Activated CD4-positive, alpha-beta T cell treated with anti-CD3 and anti-CD28 coated beads, Interleukin-2, amount 50 U/mL, for 24 hours (primary cell): ENCODE measurements around the gene TINCR.
"Not testable (repeated sequence)": the region's sequence is repeated elsewhere in the genome, so short reads cannot be mapped to it uniquely, and the experiment has no call there.

Experiments used
- DNase-seq, 2 donors: peaks; one replicate each; pipeline ENCODE4 v3.0.0-alpha.2; 2020; ENCODE audit warnings: low read depth in 1 of 2, low spot score in 1 of 2

TINCR gene

DNA sequence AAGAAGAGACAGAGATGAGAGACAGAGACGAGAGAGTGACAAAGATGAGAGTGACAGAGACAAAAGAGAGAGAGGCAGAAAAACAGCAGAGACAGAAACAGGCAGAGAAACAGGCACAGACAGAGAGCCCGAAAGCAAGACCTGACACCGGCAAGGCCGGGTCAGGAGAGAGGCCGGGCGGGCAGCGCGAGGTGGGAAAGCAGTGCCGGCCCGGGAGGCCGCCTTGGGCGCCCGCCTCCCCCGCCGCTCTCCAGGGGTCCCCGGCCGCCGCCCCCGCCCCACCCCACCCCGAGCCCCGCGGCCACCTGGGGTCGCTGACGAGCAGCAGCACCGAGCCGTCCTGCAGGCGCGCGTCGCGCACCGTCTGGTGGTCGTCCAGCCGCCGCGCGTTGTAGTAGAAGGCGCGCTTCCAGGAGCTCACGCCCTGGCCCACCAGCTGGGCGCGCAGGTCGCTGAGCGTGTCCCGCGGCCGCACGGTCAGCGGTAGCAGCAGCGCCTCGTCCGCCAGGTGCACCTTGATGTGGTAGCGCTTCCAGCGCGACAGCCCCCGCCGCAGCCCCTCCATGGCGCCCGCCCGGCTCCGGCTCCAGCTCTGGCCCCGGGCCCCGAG, at the start of gene TINCR:
TINCR (minus strand) TSS at position 594 of the 610 bp plus-strand sequence.
- no peak for DNase-seq

DNA sequence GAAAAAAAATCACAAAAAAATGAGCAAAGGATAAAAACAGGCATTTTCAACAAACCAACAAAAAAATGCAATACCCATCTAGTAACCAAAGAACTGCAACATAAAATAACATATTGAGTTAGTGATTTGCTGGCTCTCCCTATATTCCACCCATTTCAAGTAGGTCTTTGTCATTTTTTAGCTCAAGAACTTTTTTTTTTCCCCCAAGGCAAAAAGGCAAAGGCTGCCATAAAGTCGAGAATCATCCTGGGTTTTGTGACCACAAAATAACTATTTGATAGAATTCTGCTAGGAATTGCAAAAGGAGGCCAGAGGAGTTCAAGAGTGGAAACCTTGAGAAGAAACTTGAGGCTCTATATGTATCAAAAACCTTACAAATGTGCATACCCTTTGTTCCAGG, 49.3 kb upstream of the TINCR start:
- DNase-seq = no peak

DNA sequence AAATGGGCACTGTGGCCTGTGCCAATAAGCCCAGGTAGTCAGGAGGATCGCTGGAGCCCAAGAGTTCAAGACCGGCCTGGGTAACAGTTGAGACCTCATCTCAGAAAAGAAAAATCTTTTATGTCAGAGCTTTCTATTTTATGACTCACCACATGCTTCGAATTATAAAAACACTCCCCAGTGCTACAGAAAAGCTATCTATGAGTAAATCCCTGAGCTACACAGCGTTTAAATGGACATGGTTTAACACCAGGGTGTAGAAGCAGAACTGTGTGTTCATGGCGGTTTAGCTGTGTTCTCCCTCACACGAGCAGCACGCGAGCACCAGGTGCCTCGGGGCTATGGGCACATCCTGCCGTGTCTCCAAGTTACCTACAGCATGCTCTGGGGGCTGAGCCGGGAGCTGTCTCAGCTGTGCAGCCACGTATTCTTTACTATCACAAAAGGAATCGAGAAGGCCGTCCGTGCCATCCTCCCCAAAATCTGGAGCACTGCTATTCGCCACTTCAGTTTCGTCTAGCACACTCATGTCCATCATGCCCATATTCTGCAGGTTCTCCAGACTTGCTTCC, 48.1 kb upstream of the TINCR start:
- DNase-seq = no peak

DNA sequence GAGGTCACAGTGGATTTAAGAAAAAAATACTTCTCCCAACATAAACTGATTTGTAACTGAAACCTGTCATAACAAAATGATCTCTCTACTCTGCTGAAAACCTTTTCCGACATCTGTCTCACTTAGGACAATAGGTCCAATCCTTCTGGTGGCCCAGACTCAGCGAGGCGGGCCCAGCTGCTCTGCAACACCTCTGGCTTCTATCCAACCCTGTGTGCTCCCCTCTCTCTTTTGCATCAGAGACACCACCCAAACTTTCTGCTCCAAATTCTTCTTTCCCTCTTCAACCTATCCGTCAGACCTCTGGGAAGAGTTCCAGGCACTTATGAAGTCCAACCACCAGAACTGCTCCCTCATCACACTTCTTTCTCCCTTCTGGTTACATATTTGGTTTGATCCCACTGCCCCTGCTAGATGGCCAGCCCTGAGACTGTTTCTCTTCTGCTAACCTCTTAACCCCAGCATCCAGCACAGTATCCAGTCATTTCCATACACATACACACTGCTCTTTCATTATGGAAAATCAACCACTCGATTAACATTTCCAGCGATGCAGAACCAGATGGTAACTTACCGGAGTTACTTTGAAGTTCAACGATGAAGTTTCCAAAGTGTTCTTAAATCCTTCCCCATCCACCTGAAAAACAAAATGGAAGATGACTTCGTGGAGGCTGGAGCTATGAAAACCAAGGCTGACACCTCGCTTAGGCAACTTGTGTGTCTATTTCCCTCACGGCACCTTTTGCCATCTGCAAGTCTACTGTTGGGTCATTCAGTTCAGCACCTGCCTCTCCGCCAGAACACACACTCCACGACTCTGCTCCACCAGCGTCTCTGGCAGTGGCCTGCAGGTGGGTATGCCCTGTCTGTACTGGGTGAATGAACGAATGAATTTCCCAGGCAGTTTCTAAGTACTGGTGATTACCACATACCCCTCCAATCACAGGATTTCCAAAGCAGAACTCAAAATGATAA, 45.4 kb upstream of the TINCR start:
- DNase-seq = no peak

DNA sequence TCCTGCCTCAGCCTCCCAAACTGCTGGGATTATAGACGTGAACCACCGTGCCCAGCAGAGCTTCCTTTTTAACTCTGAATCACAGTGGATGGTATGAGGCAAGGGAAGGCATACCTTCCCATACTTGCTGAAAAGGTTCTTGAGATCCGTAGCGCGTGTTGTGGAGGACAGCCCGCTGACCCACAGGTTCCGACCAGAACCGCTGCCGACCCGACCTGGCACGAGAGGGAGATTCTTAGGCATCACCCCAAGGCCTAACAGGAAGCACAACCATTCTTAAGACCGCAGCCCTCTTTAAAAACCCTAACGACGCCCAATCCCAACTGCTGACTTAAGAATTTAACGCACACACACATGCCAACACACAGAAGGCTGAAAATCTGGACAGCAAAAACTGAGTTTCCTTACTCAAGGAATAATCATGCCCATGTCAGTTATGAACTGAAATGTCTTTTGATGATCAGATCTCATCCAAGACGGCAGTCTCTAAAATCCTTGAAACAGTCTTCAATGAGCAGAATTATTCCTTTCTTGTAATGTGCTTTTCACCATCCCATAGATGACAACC, 42.2 kb upstream of the TINCR start:
- no peak for DNase-seq

DNA sequence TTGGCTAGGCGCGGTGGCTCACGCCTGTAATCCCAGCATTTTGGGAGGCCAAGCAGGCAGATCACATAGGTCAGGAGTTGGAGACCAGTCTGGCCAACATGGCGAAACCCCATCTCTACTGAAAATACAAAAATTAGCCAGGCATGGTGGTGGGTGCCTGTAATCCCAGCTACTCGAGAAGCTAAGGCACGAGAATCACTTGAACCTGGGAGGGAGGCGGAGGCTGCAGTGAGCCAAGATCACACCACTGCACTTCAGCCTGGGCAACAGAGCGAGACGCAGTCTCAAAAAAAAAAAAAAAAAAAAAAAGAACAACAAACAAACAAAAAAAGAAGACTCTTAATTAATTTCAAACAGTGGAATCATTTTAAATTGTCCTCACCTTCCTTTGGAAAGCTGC, 41.0 kb upstream of the TINCR start:
- DNase-seq = not testable (repeated sequence)

DNA sequence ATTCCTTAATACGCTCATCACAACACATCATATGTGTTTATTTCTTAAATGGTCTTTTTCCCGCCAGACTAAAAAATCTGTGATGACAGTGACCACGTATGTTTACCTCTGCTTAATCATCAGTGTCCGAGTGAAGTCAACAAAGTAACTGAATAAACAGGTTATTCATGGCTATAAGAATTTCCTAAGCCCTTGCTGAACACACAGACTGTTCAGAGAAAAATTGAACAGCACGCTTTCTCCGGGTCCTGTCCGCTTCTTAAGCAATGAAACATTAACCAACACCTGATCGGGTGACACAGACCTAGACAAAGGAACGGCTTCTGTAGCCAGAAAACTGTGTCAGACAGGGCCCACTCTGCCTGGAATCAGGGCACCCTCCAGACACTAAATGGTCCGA, 40.5 kb upstream of the TINCR start:
- no peak for DNase-seq

DNA sequence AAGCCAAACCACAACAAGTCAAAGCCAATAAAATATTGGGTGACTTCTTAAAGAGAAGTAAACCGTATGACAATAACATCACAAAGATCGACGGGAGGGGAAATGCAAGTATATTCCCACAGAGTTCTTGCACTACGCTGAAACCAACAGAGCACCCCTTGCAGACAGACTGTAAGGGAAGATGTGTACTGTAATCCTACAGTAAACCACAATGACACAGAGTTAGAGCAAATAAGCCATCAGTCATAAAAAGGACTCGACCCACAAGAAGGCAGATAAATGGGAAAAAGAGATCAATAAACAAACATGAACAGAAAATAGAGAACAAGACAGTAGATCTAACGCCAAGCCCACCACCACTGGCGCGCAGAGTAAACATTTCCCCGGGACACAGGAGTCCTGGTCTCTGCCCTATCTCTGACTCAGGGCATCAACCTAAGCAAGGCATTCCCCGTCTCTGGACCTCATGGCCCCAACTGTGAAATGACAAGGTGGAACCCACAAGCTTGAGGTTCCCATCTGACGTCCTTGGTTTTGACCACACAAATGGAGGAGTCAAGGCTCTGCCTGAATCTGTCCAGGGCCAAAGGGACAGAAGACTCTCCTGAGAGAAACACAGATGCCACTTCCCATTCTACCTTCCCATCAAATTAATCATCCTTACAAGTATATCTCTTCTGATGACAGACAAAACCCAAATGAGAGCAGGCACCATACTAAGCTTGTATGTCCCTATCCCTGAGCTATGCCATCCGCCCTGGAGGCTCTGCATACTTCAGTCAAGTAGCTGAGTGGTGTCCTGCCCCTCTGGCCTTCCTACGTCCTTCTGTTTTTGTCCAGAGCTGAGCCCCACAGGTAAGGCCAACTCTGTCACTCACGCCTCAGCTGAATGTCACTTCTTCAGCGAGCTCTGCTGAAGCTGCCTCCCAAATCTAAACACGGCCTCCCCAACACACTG, 39.8 kb upstream of the TINCR start:
- DNase-seq = no peak

DNA sequence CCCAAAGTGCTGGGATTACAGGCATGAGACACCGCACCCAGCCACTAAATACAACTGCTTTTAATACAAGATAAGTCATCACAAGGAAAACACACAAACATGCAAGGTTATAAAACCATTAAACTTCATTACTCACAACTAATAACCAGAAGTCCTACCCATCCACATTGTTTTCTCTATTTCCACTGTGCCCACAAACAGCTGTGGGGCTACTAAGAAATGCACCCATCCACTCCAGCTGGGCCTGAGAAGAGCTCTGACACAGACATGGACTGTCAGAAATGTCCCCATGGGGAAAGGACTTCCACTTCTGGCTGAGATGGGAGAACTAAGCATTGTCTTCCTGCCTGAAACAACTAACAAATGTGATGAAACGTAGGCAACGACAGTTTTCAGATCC, 37.6 kb upstream of the TINCR start:
- no peak for DNase-seq

DNA sequence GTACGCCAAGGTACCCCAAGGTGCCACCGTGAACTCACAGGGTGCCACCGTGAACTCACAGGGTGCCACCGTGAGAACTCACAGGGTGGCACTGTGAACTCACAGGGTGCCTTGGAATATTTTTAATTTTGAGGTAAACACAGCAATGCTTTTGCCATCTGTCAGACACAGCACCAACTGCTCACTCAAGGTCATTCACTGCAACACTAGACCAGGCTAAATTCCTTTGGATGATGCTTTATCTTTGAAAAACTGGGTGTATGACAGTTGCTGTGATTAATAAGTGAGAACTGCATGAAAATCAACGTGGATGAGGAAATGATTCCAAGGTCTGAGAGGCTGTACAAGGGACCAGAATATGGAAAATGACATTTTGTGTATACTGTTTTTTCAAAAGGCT, 35.9 kb upstream of the TINCR start:
- DNase-seq = no peak

DNA sequence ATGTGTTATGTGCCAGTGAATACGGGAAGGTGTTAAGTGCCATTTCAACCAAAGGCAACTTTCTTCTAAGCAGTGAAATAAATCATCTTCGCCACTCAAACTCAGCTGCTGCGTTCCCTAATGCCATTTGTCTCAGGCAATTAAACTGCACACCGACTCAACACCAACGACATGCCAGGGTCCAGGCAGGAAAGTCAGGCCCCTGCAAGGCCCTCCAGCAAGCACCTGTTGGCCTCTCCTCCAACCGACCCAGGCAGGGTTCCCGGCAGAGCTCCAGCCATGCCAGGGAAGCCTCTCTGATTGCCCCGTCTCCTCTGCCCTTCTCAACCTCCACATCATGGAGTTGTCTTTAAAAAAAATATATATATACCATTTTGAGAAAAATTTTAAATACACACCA, 33.0 kb upstream of the TINCR start:
- no peak for DNase-seq

DNA sequence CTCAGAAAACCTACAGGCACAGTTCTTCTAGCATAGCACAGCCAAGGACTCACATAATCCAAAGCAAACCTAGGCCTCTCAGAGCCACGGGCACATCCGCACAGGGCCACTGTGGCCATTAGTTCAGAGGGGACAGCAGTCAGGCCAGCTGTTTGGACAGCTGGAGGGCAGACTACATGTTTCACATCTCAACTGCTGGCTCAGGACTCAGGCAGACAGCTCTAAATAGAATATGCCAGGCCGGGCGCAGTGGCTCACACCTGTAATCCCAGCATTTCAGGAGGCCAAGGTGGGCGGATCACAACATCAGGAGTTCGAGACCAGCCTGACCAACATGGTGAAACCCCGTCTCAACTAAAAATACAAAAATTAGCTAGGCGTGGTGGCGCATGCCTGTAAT, 28.0 kb upstream of the TINCR start:
- DNase-seq = no peak

DNA sequence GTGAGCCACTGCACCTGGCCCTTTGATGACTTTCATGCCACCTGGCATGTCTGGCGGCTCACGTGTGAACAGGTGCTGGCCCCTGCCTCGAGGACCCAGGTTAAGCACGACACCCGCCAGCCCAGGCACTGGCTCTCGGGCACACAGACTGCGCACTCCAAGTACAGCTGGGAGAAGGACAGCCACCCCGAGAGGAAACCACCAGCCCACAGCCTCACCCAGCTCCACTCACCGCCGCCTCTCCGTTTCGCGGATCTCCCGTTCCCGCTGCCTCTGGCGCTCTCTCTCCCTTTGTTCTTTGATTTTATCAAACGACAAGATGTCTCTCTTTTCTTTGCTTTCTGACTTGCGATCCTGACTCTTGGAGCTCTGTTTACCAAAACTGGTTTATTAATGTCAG, 27.4 kb upstream of the TINCR start:
- DNase-seq = no peak

DNA sequence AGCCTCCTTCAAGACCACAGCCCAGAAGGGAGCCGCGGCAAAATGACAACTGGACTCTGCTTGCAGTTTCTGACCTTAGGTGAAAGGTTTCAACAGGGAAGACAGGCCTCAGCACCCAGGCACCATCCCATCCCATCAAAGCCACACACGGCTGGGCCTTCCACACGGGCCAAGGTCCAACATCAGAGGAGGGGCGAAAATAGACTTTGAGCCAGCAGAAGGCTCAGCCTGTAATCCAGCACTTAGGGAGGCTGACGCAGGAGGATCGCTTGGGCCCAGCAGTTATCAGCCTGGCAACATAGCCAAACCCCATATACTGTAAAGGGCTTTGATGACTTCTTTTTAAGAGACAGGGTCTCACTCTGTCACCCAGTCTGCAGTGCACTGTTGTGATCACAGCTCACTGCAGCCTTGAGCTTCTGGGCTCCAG, 26.8 kb upstream of the TINCR start:
- no peak for DNase-seq

DNA sequence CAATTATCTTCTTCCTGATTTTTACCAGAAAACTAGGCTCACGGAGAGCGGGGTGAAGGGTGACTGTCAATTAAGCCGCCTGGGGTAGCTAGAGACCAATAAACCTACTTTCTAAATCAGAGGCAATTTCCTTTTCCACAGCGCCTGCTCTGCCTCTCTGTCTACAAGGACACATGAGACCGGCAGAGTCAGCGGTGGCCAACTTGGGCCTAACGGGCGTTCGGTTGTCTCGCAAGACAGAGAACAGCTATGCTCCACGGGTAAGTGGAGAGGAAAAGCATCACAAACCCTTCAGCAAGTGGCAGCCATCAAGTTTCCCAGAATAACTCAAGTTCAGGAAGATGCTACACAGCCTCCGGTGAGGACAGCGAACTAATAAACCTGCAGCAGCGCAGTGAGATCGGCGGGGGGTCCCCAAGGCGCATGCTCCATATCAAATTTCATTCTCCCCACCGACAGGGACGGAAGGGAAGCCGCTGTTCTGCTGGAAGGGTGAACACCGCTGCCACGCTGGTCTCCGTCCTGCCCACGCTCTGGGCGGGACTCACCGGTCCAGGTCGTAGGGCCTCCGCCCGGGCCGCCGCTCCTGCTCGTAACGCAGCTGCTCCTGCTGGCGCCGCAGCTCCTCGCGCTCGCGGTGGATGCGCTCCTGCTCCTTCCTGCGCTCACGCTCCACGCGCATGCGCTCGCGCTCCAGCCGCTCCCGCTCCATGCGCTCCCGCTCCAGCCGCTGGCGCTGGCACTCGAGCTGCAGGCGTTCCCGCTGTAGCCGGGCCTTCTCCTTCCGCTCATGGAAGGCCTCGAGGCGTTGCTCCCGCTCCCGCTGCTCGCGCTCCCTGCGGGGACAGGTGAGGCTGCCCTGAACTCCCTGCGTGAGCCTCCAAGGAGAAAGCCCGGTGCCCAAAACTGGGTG, 25.8 kb upstream of the TINCR start:
- DNase-seq = no peak

DNA sequence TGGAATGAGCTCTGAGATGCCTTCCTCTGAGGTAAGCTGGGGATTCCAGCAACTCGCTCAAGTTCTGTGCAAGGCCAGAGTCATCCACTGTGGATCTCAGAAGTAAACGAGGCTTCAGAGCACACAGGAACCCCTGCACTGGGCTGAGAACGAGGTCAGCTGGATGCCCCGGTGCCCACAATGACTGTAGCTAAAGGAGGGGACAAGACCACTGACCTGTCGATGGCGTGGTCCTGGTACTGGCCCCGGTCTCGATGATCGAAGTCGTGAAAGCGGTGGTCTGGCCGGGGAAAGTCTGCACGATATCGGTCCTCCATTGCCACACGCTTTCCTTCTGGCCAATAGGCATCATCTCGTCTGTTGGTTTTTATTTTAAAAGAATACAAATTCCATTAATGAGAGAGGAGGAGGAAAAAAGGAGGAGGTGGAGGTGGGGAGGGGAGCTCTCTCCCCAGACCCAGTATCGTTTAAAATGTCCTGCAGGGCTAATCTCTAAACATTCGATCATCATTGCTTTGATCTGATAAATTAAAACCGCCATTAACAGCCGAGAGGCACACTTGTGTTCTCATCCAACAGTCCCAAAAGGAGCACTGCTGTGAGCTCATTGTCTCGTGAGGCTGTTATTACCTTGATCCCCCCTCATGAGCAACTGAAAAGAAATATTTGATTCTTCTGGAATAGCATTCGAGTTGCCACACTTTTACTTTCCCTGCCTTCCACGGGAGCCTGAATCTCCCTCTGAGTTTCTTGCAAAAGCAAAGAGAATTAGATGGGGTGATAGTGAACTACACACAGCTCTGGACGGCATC, 25.0 kb upstream of the TINCR start:
- DNase-seq = no peak

DNA sequence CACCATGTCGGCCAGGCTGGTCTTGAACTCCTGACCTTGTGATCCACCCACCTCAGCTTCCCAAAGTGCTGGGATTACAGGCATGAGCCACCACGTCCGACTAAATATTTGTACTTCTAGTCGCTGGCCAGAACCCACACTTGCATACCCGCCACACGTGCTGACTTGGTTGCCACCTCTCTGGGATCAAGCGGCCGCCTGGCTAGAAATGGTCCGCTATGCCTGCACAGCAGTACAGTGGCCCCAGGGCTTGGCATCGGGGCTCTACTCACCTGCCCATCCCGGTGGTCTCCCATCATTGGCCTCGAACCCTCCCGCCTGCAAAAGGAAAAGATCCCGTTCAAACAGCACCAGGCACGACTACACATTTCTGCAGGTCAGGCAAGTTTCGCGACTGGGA, 23.7 kb upstream of the TINCR start:
- no peak for DNase-seq

DNA sequence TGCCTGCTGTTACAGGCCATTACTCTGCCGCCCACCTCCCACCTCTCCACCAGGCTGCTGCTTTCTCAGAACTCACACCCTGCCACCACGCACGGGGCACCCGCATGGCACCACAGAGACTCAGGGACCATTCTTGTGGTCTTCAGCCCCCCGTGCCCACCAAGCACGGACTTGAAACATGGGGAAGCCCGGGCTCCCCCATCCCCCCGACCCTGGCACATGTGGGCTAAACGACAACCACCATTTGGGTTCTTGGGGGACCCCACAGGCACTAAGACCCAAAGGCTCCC, 23.1 kb upstream of the TINCR start:
- DNase-seq = no peak
